Jurkat, Clone E6-1 (cell line): ENCODE results near the gene PNLIP.

Experiments used
- DNase-seq: peaks from one replicate; pipeline ENCODE4 v3.0.0-alpha.2; 2011; ENCODE audit warnings: low read depth, low spot score
- H3K4me3 ChIP-seq: 2 replicates; pipeline ENCODE4 v1.5.1; 2011; ENCODE audit warnings: mild to moderate bottlenecking, low read length, control low read depth, moderate library complexity

Gene PNLIP

GRCh38 chr10:116611153-116611545, 65.4 kb downstream of the PNLIP start:
- no peak for DNase-seq
- no peak overlapping the region for H3K4me3 ChIP-seq

GRCh38 chr10:116612107-116612769, 66.5 kb downstream of the PNLIP start:
- no peak for DNase-seq
- no peak overlapping the region for H3K4me3 ChIP-seq

- no peak for DNase-seq
- no peak overlapping the region for H3K4me3 ChIP-seq
Measured at GRCh38 chr10:116613471-116613870, 67.7 kb downstream of the PNLIP start.

GRCh38 chr10:116614796-116615195, 69.1 kb downstream of the PNLIP start:
- no peak overlapping the region for H3K4me3 ChIP-seq
- DNase-seq, result no peak

GRCh38 chr10:116615199-116615776, 69.6 kb downstream of the PNLIP start:
- no peak overlapping the region for H3K4me3 ChIP-seq
- DNase-seq, result no peak
